Adipocyte (in vitro differentiated cells): ENCODE data around the gene RAB11B.
"Not testable (repeated sequence)": the region's sequence is repeated elsewhere in the genome, so short reads cannot be mapped to it uniquely, and the experiment has no call there.

ENCODE experiments used
- DNase-seq: peaks from one replicate; pipeline ENCODE4 v3.0.0-alpha.2; 2015; ENCODE audit warnings: low read depth
- H3K27me3 ChIP-seq: replicated peaks from 2 replicates; pipeline ENCODE4 v1.7.0; 2013; ENCODE audit warnings: mild to moderate bottlenecking, low read length, moderate library complexity; ENCODE audit not compliant: control insufficient read depth, insufficient read depth
- H3K36me3 ChIP-seq: 2 replicates; pipeline ENCODE4 v1.7.0; 2013; ENCODE audit warnings: low read length, mild to moderate bottlenecking, moderate library complexity; ENCODE audit not compliant: control insufficient read depth, insufficient read depth, severe bottlenecking
- H3K4me1 ChIP-seq: 2 replicates; pipeline ENCODE4 v1.7.0; 2013; ENCODE audit warnings: mild to moderate bottlenecking, low read length, moderate library complexity; ENCODE audit not compliant: control insufficient read depth, insufficient read depth
- H3K4me3 ChIP-seq: 2 replicates; pipeline ENCODE4 v1.7.0; 2013; ENCODE audit warnings: mild to moderate bottlenecking, low read length, moderate library complexity
- H3K9ac ChIP-seq: 2 replicates; pipeline ENCODE4 v1.7.0; 2013; ENCODE audit warnings: mild to moderate bottlenecking, low read length, moderate library complexity
- H3K9me3 ChIP-seq: 2 replicates; pipeline ENCODE4 v1.7.0; 2013; ENCODE audit warnings: mild to moderate bottlenecking, low read length, moderate library complexity; ENCODE audit not compliant: control insufficient read depth

RAB11B gene

DNA sequence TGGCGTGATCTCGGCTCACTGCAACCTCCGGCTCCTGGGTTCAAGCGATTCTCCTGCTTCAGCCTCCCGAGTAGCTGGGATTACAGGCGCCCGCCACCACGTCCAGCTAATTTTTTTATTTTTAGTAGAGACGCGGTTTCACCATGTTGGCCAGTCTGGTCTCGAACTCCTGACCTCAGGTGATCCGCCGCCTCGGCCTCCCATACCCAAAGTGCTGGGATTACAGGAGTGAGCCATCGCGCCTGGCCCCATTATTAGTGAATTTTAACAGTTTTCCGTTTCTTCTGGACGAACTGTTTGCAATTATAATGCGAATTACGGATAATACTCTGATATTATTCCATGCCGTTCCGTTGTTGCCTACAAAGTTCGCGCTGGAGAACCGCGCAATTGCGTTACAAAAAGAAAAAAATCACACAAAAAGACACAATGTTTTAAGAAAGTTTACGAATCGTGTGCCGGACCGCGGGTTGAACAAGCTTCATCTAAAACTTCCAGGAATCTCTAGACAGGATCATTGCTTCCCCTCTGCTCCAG is 54.0 kb downstream of the RAB11B start:
- Histone ChIP-seq H3K4me3 (peak overlapping the region; percentile 91), H3K36me3 (peaks cover 11% of the 10 kb centered on the region), H3K9ac (peak overlapping the region; percentile 99), H3K4me1 (peaks cover 23% of the 10 kb centered on the region)
- not testable (repeated sequence) for H3K9me3 ChIP-seq, DNase-seq, H3K27me3 ChIP-seq

DNA sequence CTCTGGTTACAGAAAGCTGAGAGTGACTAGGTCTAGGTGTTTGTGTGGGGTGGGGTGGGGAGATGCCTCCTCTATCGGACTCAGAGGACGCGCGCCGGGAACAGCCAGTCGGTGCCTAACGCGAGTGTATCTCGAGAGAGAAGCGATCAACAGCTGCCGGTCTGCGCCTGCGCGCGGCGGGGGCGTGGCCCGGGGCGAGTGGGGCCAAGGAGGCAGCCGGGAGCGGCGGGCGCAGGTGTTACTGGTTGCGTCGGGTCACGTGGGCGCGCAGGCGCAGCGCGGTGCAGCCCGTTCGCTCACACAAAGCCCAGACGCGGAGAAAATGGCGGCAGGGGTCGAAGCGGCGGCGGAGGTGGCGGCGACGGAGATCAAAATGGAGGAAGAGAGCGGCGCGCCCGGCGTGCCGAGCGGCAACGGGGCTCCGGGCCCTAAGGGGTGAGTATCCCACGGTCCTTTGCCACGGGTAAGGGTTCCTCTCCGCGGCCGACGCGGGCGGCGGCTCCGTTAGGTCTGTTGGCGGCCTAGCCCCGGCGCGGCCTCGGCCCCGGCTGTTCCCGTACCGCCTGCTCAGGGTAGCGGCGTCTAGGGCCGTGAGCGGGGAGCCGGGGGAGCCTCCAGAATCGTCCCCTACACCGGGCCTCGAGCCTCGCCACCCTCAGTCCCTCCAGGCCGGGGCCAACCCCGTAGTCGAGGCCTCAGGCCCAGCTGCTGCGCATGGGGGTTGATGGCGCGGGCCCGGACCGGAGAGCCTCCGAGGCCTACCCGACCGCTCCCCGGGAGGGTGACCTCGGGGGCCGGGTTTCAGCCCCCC is 54.7 kb downstream of the RAB11B start, which contains the start of gene HNRNPM:
HNRNPM (plus strand) TSS at position 299 of the 811 bp plus-strand sequence; CDS start at position 323, 24 bp downstream.
- DNase-seq, result peak; percentile 99
- Histone ChIP-seq H3K4me3 (peak within 1 kb of the TSS; percentile 91), H3K9ac (peak within 1 kb of the TSS; percentile 99), H3K27me3 (no peaks in the 10 kb centered on the region), H3K4me1 (peaks cover 24% of the 10 kb centered on the region), H3K36me3 (peaks cover 11% of the 10 kb centered on the region), H3K9me3 (no peaks in the 10 kb centered on the region)

DNA sequence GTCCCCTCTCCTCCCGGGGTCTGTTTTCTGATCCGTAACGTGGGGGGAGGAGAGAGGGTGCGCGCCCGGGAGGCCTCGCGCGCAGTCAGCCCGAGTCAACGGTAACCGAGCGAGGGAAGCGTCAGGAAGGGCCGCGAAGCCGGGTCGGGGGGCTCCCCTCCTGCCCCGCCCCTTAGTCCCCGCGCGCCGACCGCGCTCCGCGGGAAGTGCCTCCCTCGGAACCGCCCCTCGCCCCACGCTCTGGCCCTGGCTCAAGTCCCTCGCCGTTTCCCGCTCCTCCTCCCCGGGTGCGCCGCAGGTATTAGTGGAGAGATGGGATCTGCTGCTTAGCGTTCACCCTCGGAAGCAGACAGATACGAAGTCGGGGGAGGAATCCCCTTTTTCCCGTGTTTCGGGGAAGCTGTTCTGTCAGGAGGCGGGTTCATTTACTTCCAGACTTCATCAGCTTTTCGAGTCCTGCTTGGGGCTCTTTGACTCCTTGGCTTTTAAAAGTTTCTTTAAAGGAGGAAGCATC is 55.4 kb downstream of the RAB11B start:
- Histone ChIP-seq H3K9ac (peak overlapping the region; percentile 99), H3K36me3 (peaks cover 11% of the 10 kb centered on the region), H3K4me3 (peak overlapping the region; percentile 91), H3K9me3 (no peaks in the 10 kb centered on the region), H3K27me3 (no peaks in the 10 kb centered on the region), H3K4me1 (peaks cover 24% of the 10 kb centered on the region)
- peak; percentile 78 for DNase-seq

DNA sequence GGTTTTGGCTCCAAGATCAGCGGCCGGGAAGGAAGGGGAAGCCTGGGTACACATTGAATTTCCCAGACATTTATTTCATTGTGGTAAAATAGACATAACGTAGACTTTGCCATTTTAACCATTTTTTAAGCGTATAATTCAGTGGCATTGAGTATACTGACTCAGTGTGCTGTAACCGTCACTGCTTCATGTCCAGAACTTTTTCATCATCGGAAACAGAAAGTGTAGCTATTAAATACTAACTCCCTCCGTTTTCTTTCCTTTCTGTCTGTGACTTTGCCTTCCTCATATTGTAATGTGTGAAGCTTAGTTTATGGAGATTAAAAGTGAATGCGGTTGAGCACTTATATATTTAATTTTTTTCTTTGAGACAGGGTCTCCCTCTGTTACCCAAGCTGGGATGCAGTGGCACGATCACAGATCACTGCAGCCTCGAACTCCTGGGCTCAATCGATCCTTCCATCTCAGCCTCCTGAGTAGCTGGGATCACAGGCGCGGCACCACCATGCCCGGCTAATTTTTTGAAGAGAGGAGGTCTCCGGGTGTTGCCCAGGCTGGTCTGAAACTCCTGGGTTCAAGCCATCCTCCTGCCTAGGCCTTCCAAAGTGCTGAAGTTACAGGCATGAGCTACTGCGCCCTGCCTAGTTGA is 56.0 kb downstream of the RAB11B start:
- H3K4me1 ChIP-seq, result peaks cover 24% of the 10 kb centered on the region
- H3K27me3 ChIP-seq, result no peaks in the 10 kb centered on the region
- H3K36me3 ChIP-seq, result peaks cover 11% of the 10 kb centered on the region
- peak overlapping the region; percentile 99 for H3K9ac ChIP-seq
- H3K9me3 ChIP-seq, result no peaks in the 10 kb centered on the region
- peak; percentile 40 for DNase-seq
- peak overlapping the region; percentile 91 for H3K4me3 ChIP-seq

DNA sequence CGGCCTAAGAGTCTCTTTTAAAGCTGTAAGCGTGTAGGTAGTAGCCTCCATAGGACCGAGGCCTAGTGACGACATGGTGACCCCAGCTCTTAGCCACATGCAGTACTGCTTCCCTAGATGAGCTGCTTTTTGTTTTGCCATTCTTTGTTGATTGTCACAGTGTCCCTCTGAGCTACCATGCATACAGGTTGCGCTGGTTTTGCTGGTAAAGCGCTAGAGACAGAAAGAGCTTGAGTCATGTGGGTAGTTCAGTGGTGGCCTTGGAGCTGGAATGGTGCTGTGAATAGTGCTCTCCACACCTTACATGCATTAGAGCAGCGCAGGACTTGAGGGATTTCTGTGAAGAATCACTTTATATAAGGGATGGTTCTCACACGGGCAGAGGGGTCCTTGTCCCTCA is 59.7 kb downstream of the RAB11B start:
- no peaks in the 10 kb centered on the region for H3K9me3 ChIP-seq
- peaks cover 14% of the 10 kb centered on the region for H3K36me3 ChIP-seq
- H3K4me3 ChIP-seq, result no peak overlapping the region
- H3K9ac ChIP-seq, result no peak overlapping the region
- no peaks in the 10 kb centered on the region for H3K27me3 ChIP-seq
- peaks cover 42% of the 10 kb centered on the region for H3K4me1 ChIP-seq
- no peak for DNase-seq

DNA sequence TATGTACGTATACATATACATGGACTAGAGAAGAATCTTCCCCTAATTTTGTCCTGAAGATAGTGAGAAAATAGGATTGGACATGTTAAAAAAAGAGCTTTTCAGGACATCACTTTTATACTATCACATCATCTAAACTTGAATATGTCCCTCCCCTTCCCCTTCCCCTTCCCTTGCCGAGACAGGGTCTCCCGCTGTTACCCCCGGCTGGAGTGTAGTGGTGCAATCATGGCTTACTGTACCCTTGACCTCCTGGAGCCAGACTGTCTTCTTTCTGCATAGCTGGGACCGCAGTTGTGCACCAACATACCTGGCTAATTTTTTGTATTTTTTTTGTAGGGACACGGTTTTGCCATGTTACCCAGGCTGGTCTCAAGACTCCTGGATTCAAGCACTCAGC is 61.2 kb downstream of the RAB11B start:
- Histone ChIP-seq H3K27me3 (no peaks in the 10 kb centered on the region), H3K36me3 (peaks cover 25% of the 10 kb centered on the region), H3K9ac (no peak overlapping the region), H3K9me3 (no peaks in the 10 kb centered on the region), H3K4me1 (peaks cover 37% of the 10 kb centered on the region), H3K4me3 (no peak overlapping the region)
- DNase-seq, result no peak

DNA sequence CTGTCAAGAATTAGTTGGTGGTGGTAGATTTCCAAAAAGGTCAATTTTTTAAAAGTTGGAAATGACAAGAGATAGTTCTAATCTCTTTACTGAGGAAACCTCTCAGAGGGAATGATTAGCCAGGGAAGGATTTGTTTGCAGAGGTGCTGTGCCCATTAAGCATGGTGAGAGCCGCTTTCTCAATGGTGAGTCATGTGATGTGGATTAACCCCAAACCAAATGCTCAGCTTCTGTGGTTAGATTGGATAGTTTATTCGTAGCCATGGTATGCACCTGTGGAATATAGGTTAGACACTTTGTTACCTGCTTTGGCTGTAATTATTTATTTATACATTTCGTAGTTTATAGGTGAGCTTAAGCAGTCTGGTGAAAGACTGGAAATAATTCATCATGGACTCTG is 61.7 kb downstream of the RAB11B start:
- H3K9me3 ChIP-seq, result no peaks in the 10 kb centered on the region
- H3K36me3 ChIP-seq, result peaks cover 26% of the 10 kb centered on the region
- H3K27me3 ChIP-seq, result no peaks in the 10 kb centered on the region
- H3K4me3 ChIP-seq, result no peak overlapping the region
- peaks cover 34% of the 10 kb centered on the region for H3K4me1 ChIP-seq
- peak; percentile 45 for DNase-seq
- no peak overlapping the region for H3K9ac ChIP-seq

DNA sequence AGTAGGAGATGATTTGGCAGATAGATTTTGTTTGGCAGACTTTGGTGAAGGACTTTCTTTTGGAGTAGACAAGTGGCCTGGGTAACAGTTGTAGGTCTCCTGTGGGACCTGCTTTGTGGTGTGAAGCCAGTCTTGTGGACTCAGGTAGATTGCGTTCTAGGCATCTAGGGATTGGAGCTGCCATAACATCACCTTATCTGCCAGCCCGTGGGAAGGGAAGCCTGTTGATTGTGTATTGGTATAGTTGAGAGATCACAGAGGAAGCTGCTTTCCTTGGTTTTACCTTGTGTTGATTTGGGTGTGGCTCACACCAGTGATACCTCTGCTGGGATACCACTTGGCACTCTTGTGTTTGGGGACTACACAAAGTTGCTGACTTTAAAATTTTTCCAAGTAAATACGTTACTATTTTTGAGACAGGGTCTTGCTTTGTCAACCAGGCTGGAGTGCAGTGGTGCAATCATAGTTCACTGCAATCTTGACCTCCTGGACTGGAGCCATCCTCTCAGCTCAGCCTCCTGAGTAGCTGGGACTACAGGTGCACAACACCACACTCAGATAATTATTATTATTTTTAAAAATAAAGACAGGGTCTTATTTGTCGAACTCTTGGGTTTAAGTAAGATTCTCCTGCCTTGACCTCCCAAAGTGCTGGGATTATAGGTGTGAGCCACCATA is 62.4 kb downstream of the RAB11B start:
- DNase-seq, result no peak
- no peaks in the 10 kb centered on the region for H3K9me3 ChIP-seq
- peaks cover 26% of the 10 kb centered on the region for H3K36me3 ChIP-seq
- H3K27me3 ChIP-seq, result no peaks in the 10 kb centered on the region
- no peak overlapping the region for H3K4me3 ChIP-seq
- H3K4me1 ChIP-seq, result peaks cover 31% of the 10 kb centered on the region
- H3K9ac ChIP-seq, result no peak overlapping the region

DNA sequence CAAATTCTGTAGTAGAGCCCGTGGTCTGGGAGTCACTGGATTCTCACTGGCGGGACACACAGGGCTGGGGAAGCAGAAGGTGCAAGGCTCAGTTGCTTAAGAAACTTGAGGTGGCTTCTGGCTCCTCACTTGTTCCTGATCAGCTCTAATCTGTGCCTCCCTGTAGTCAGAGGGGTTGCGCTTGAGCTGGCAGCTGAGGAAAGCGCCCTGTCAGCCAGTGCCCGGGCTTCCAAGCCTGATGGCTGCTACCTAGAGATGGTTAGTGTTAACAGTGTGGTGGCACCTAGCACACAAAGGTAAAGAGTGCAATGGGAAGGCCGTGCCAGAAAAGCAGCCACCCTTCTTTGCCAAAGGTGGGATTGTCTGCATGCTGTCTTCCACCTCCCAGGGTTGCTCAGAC is 63.5 kb downstream of the RAB11B start:
- H3K36me3 ChIP-seq, result peaks cover 27% of the 10 kb centered on the region
- no peak overlapping the region for H3K9ac ChIP-seq
- H3K27me3 ChIP-seq, result no peaks in the 10 kb centered on the region
- H3K9me3 ChIP-seq, result no peaks in the 10 kb centered on the region
- peaks cover 38% of the 10 kb centered on the region for H3K4me1 ChIP-seq
- DNase-seq, result no peak
- no peak overlapping the region for H3K4me3 ChIP-seq
